HEK293 (cell line): ENCODE results near the gene SEMA3D.

Experiments
- CTCF ChIA-PET: fragments of 350-600 bp; formaldehyde crosslinking; extraction: SDS; loops from one replicate; lab custom pipeline; 2021; ENCODE audit warnings: antibody characterized with exemption; lab: Yijun Ruan, JAX
- POLR2A ChIA-PET: fragments of 300-600 bp; formaldehyde crosslinking; extraction: SDS; loops from one replicate; lab custom pipeline; 2020; ENCODE audit warnings: antibody characterized with exemption, inconsistent platforms; lab: Yijun Ruan, JAX
- H3K27ac ChIP-seq: fragments of 200-500 bp; sonication (Bioruptor generic); 2 replicates; pipeline ENCODE4 v1.5.1; 2014; ENCODE audit warnings: low read depth, low read length, control low read depth, inconsistent platforms; ENCODE audit errors: extremely low read depth
- H3K36me3 ChIP-seq, 2 experiments: fragments of 200-500 bp in 1 of 2; sonication (Bioruptor generic) in 1 of 2; 1 replicate in 1 of 2; 2 replicates in 1 of 2; pipeline ENCODE4 v1.5.1; 2014 to 2017; ENCODE audit warnings: inconsistent platforms in 2 of 2, low read length in 2 of 2; ENCODE audit not compliant: control insufficient read depth in 2 of 2, insufficient read depth in 1 of 2
- H3K4me1 ChIP-seq: fragments of 200-500 bp; sonication (Bioruptor generic); 2 replicates; pipeline ENCODE4 v1.5.1; 2014; ENCODE audit warnings: mild to moderate bottlenecking, low read length, inconsistent platforms; ENCODE audit not compliant: control insufficient read depth, insufficient read depth
- H3K4me3 ChIP-seq: 2 replicates; pipeline ENCODE4 v1.5.1; 2011; ENCODE audit warnings: low read depth, mild to moderate bottlenecking, control low read depth, low read length, moderate library complexity
- H3K9me3 ChIP-seq: fragments of 200-500 bp; sonication (Bioruptor generic); 2 replicates; pipeline ENCODE4 v1.5.1; 2014; ENCODE audit warnings: low read depth, low read length, inconsistent platforms; ENCODE audit not compliant: control insufficient read depth, insufficient read depth
- FEZF1 ChIP-seq: fragments of 450-650 bp; formaldehyde crosslinking; IDR thresholded peaks from 2 replicates; pipeline ENCODE4 v1.5.1; 2016; ENCODE audit warnings: missing biosample characterization, missing genetic modification characterization
- GLI4 ChIP-seq: fragments of 450-650 bp; formaldehyde crosslinking; IDR thresholded peaks from 2 replicates; pipeline ENCODE4 v1.5.1; 2016; ENCODE audit warnings: missing biosample characterization, missing genetic modification characterization
- HIC1 ChIP-seq: fragments of 450-650 bp; formaldehyde crosslinking; IDR thresholded peaks from 2 replicates; pipeline ENCODE4 v1.5.1; 2016; ENCODE audit warnings: missing biosample characterization, missing genetic modification characterization
- KLF1 ChIP-seq: fragments of 450-650 bp; formaldehyde crosslinking; IDR thresholded peaks from 2 replicates; pipeline ENCODE4 v1.5.1; 2016; ENCODE audit warnings: missing biosample characterization, missing genetic modification characterization
- OVOL3 ChIP-seq: fragments of 450-650 bp; formaldehyde crosslinking; IDR thresholded peaks from 2 replicates; pipeline ENCODE4 v1.5.1; 2016; ENCODE audit warnings: missing biosample characterization, missing genetic modification characterization
- PRDM10 ChIP-seq: fragments of 450-650 bp; formaldehyde crosslinking; IDR thresholded peaks from 2 replicates; pipeline ENCODE4 v1.5.1; 2016; ENCODE audit warnings: missing biosample characterization, missing genetic modification characterization
- ZBTB20 ChIP-seq: fragments of 450-650 bp; formaldehyde crosslinking; IDR thresholded peaks from 2 replicates; pipeline ENCODE4 v1.5.1; 2016; ENCODE audit warnings: missing biosample characterization, missing genetic modification characterization
- ZBTB21 ChIP-seq: fragments of 450-650 bp; formaldehyde crosslinking; IDR thresholded peaks from 2 replicates; pipeline ENCODE4 v1.5.1; 2017; ENCODE audit warnings: missing biosample characterization, missing genetic modification characterization
- ZNF292 ChIP-seq: fragments of 450-650 bp; formaldehyde crosslinking; IDR thresholded peaks from 2 replicates; pipeline ENCODE4 v1.5.1; 2016; ENCODE audit warnings: low read depth, missing biosample characterization, missing genetic modification characterization, borderline replicate concordance
- ZNF37A ChIP-seq: fragments of 450-650 bp; IDR thresholded peaks from 2 replicates; pipeline ENCODE4 v1.5.1; 2018; ENCODE audit warnings: missing biosample characterization, missing genetic modification characterization
- ZNF423 ChIP-seq: fragments of 450-650 bp; formaldehyde crosslinking; IDR thresholded peaks from 2 replicates; pipeline ENCODE4 v1.5.1; 2016; ENCODE audit warnings: missing biosample characterization, missing genetic modification characterization
- ZNF544 ChIP-seq: fragments of 450-650 bp; formaldehyde crosslinking; IDR thresholded peaks from 2 replicates; pipeline ENCODE4 v1.5.0; 2017; ENCODE audit warnings: missing biosample characterization, missing genetic modification characterization
- ZNF580 ChIP-seq: fragments of 450-650 bp; formaldehyde crosslinking; IDR thresholded peaks from 2 replicates; pipeline ENCODE4 v1.5.1; 2016; ENCODE audit warnings: missing biosample characterization, missing genetic modification characterization
- ZNF596 ChIP-seq: fragments of 450-650 bp; IDR thresholded peaks from 2 replicates; pipeline ENCODE4 v1.5.0; 2018; ENCODE audit warnings: missing biosample characterization, mild to moderate bottlenecking, missing genetic modification characterization, moderate library complexity
- ZNF629 ChIP-seq: fragments of 450-650 bp; formaldehyde crosslinking; IDR thresholded peaks from 2 replicates; pipeline ENCODE4 v1.5.1; 2017; ENCODE audit warnings: missing biosample characterization, missing genetic modification characterization
- ZNF692 ChIP-seq: fragments of 450-650 bp; formaldehyde crosslinking; IDR thresholded peaks from 2 replicates; pipeline ENCODE4 v1.5.1; 2016; ENCODE audit warnings: missing biosample characterization, missing genetic modification characterization
- ZNF777 ChIP-seq: fragments of 450-650 bp; formaldehyde crosslinking; IDR thresholded peaks from 2 replicates; pipeline ENCODE4 v1.5.1; 2017; ENCODE audit warnings: missing biosample characterization, missing genetic modification characterization, borderline replicate concordance
- ZNF843 ChIP-seq: fragments of 450-650 bp; formaldehyde crosslinking; IDR thresholded peaks from 2 replicates; pipeline ENCODE4 v1.5.1; 2016; ENCODE audit warnings: missing biosample characterization, missing genetic modification characterization
- TF ChIP-seq, protein P1 (sequence below): fragments of 450-650 bp; formaldehyde crosslinking; IDR thresholded peaks from 2 replicates; pipeline ENCODE4 v1.5.1; 2016; ENCODE audit warnings: missing biosample characterization, missing genetic modification characterization, low read depth
- TF ChIP-seq, protein P2 (sequence below): fragments of 450-650 bp; formaldehyde crosslinking; IDR thresholded peaks from 2 replicates; pipeline ENCODE4 v1.5.1; 2016; ENCODE audit warnings: missing biosample characterization, missing genetic modification characterization, borderline replicate concordance

Gene SEMA3D

GRCh38 chr7:85165263-85165662 lies 21.6 kb downstream of the SEMA3D start:
- Histone ChIP-seq H3K9me3 (no peaks in the 10 kb centered on the region), H3K4me1 (peaks cover 3% of the 10 kb centered on the region; the same call in 1 of the 2 replicates), H3K36me3 (no peaks in the 10 kb centered on the region), H3K27ac (no peak overlapping the region), H3K4me3 (no peak overlapping the region)
- TF ChIP-seq FEZF1 = 0 out of 2 replicates have a peak, but pooled peaks have one; percentile 14
- 0 out of 2 replicates have a peak, but pooled peaks have one; percentile 60 for TF ChIP-seq ZNF843 (tag by site-specific recombination)
- TF ChIP-seq, protein P1, sequence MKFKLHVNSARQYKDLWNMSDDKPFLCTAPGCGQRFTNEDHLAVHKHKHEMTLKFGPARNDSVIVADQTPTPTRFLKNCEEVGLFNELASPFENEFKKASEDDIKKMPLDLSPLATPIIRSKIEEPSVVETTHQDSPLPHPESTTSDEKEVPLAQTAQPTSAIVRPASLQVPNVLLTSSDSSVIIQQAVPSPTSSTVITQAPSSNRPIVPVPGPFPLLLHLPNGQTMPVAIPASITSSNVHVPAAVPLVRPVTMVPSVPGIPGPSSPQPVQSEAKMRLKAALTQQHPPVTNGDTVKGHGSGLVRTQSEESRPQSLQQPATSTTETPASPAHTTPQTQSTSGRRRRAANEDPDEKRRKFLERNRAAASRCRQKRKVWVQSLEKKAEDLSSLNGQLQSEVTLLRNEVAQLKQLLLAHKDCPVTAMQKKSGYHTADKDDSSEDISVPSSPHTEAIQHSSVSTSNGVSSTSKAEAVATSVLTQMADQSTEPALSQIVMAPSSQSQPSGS (tag by site-specific recombination) = 0 out of 2 replicates have a peak, but pooled peaks have one; percentile 6
- peak; percentile 65 for TF ChIP-seq PRDM10 (tag by site-specific recombination)
- peak; percentile 63 for TF ChIP-seq ZBTB21
- no peak for TF ChIP-seq ZNF544 (tag by site-specific recombination)
- no peak for TF ChIP-seq ZNF37A (tag by site-specific recombination)
- TF ChIP-seq ZNF629 (tag by site-specific recombination) = peak; percentile 76
- peak; percentile 91 for TF ChIP-seq ZNF580
- CTCF ChIA-PET = no interaction called here
- POLR2A ChIA-PET = no interaction called here

DNA sequence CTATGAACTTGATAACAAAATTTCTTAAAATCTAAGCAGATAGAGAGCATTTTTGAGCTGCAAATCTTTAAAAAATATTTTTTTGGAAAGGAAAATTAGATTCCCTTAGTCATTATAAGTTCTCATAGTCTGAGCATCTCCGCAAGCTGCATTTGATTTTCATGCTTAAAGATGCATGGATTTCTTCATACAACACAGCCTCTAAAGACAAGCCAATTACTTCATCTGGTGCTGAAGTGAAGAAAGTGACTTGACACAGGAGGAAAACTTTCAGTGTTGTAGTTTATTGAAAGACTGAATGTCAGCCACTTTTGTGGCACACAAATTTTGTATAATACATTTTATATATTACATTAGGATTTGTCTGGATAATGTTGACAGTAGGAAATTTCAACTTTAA lies 22.5 kb downstream of the SEMA3D start:
- ChIA-PET POLR2A (no interaction called here), CTCF (no interaction called here)
- no peaks in the 10 kb centered on the region for H3K36me3 ChIP-seq
- TF ChIP-seq, protein P2, sequence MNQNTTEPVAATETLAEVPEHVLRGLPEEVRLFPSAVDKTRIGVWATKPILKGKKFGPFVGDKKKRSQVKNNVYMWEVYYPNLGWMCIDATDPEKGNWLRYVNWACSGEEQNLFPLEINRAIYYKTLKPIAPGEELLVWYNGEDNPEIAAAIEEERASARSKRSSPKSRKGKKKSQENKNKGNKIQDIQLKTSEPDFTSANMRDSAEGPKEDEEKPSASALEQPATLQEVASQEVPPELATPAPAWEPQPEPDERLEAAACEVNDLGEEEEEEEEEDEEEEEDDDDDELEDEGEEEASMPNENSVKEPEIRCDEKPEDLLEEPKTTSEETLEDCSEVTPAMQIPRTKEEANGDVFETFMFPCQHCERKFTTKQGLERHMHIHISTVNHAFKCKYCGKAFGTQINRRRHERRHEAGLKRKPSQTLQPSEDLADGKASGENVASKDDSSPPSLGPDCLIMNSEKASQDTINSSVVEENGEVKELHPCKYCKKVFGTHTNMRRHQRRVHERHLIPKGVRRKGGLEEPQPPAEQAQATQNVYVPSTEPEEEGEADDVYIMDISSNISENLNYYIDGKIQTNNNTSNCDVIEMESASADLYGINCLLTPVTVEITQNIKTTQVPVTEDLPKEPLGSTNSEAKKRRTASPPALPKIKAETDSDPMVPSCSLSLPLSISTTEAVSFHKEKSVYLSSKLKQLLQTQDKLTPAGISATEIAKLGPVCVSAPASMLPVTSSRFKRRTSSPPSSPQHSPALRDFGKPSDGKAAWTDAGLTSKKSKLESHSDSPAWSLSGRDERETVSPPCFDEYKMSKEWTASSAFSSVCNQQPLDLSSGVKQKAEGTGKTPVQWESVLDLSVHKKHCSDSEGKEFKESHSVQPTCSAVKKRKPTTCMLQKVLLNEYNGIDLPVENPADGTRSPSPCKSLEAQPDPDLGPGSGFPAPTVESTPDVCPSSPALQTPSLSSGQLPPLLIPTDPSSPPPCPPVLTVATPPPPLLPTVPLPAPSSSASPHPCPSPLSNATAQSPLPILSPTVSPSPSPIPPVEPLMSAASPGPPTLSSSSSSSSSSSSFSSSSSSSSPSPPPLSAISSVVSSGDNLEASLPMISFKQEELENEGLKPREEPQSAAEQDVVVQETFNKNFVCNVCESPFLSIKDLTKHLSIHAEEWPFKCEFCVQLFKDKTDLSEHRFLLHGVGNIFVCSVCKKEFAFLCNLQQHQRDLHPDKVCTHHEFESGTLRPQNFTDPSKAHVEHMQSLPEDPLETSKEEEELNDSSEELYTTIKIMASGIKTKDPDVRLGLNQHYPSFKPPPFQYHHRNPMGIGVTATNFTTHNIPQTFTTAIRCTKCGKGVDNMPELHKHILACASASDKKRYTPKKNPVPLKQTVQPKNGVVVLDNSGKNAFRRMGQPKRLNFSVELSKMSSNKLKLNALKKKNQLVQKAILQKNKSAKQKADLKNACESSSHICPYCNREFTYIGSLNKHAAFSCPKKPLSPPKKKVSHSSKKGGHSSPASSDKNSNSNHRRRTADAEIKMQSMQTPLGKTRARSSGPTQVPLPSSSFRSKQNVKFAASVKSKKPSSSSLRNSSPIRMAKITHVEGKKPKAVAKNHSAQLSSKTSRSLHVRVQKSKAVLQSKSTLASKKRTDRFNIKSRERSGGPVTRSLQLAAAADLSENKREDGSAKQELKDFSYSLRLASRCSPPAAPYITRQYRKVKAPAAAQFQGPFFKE (tag by site-specific recombination) = no peak
- no peak for TF ChIP-seq OVOL3 (tag by site-specific recombination)
- TF ChIP-seq ZNF596 (tag by site-specific recombination) = no peak
- TF ChIP-seq ZBTB20 (tag by site-specific recombination) = no peak
- TF ChIP-seq ZNF777 (tag by site-specific recombination) = no peak
- no peak for TF ChIP-seq KLF1 (tag by site-specific recombination)
- TF ChIP-seq ZNF629 (tag by site-specific recombination) = no peak
- TF ChIP-seq ZNF692 = no peak
- no peak for TF ChIP-seq HIC1 (tag by site-specific recombination)
- TF ChIP-seq ZNF292 (tag by site-specific recombination) = no peak
- no peak for TF ChIP-seq ZNF423 (tag by site-specific recombination)
- no peak for TF ChIP-seq GLI4 (tag by site-specific recombination)

More for the DNA sequence above, 22.5 kb downstream of the SEMA3D start:
- Histone ChIP-seq H3K4me1 (peaks cover 3% of the 10 kb centered on the region; the same call in 1 of the 2 replicates), H3K9me3 (no peaks in the 10 kb centered on the region), H3K4me3 (no peak overlapping the region), H3K27ac (no peak overlapping the region)
